Kidney tubule cell (primary cell): ENCODE data around the gene GMDS.

Experiments
- DNase-seq: peaks from one replicate; pipeline ENCODE4 v3.0.0-alpha.2; 2018; ENCODE audit warnings: low spot score

GMDS gene

GRCh38 chr6:2133716-2134310 is 111.6 kb downstream of the GMDS start:
- no peak for DNase-seq

GRCh38 chr6:2132916-2133315 is 112.5 kb downstream of the GMDS start:
- no peak for DNase-seq

GRCh38 chr6:2132416-2132815 is 113.0 kb downstream of the GMDS start:
- DNase-seq: peak; percentile 48

- no peak for DNase-seq
These were observed 116.2 kb downstream of the GMDS start for GRCh38 chr6:2129182-2129621.

- DNase-seq: no peak
These were observed 117.9 kb downstream of the GMDS start for GRCh38 chr6:2127484-2127911.

GRCh38 chr6:2126351-2126750 is 119.1 kb downstream of the GMDS start:
- no peak for DNase-seq

GRCh38 chr6:2125158-2125557 is 120.2 kb downstream of the GMDS start:
- no peak for DNase-seq

- DNase-seq: no peak
These were observed 121.1 kb downstream of the GMDS start for GRCh38 chr6:2124260-2124709.

GRCh38 chr6:2120912-2121311 is 124.5 kb downstream of the GMDS start:
- DNase-seq: no peak

GRCh38 chr6:2119275-2119674 is 126.1 kb downstream of the GMDS start:
- no peak for DNase-seq

- DNase-seq: no peak
These were observed 127.3 kb downstream of the GMDS start for GRCh38 chr6:2118136-2118535.

- no peak for DNase-seq
These were observed 128.0 kb downstream of the GMDS start for GRCh38 chr6:2117447-2117846.

GRCh38 chr6:2116496-2116895 is 128.9 kb downstream of the GMDS start:
- no peak for DNase-seq

- DNase-seq: no peak
These were observed 131.3 kb downstream of the GMDS start for GRCh38 chr6:2114100-2114499.

GRCh38 chr6:2111162-2111677 is 134.2 kb downstream of the GMDS start:
- DNase-seq: peak; percentile 34

GRCh38 chr6:2110504-2110903 is 134.9 kb downstream of the GMDS start:
- DNase-seq: peak; percentile 21

- no peak for DNase-seq
These were observed 135.6 kb downstream of the GMDS start for GRCh38 chr6:2109796-2110195.

- DNase-seq: no peak
These were observed 136.6 kb downstream of the GMDS start for GRCh38 chr6:2108700-2109306.

GRCh38 chr6:2104524-2104880 is 140.9 kb downstream of the GMDS start:
- DNase-seq: no peak

- DNase-seq: peak; percentile 77
These were observed 141.5 kb downstream of the GMDS start for GRCh38 chr6:2103765-2104523.

- peak; percentile 57 for DNase-seq
These were observed 142.4 kb downstream of the GMDS start for GRCh38 chr6:2102966-2103365.

- no peak for DNase-seq
These were observed 143.0 kb downstream of the GMDS start for GRCh38 chr6:2102316-2102883.

GRCh38 chr6:2101213-2101612 is 144.2 kb downstream of the GMDS start:
- DNase-seq: no peak
